HepG2 (cell line): Measurements from ENCODE around the gene CD300A. TPM values are rescaled to one million over a fixed set of nuclear protein-coding genes. Genes with fewer than 3 reads are reported as not detected.
A peak's percentile ranks its signal among the peaks of the same experiment; 100 is the strongest.

Experiments used
- BRD4 ChIP-seq: sonication (generic); formaldehyde crosslinking; IDR thresholded peaks from 2 replicates; pipeline ENCODE4 v1.4.0; 2020; ENCODE audit warnings: missing genetic modification reagents
- FOXA1 ChIP-seq, 2 experiments: fragments of 450-650 bp in 1 of 2; sonication (generic) in 1 of 2; formaldehyde crosslinking in 1 of 2; IDR thresholded peaks; 2 replicates each; pipeline versions ENCODE4 v1.4.0 to v1.6.1; 2016 to 2020; ENCODE audit warnings: missing genetic modification reagents in 1 of 2
- GZF1 ChIP-seq: sonication (generic); formaldehyde crosslinking; IDR thresholded peaks from 2 replicates; pipeline ENCODE4 v1.5.1; 2020; ENCODE audit warnings: mild to moderate bottlenecking, missing genetic modification reagents
- HNF4A ChIP-seq: sonication (generic); formaldehyde crosslinking; IDR thresholded peaks from 2 replicates; pipeline ENCODE4 v1.4.0; 2020; ENCODE audit warnings: missing genetic modification reagents
- HOXA3 ChIP-seq: sonication (generic); formaldehyde crosslinking; IDR thresholded peaks from 2 replicates; pipeline ENCODE4 v1.5.0; 2020; ENCODE audit warnings: missing genetic modification reagents
- KDM6A ChIP-seq: IDR thresholded peaks from 2 replicates; pipeline ENCODE4 v1.6.1; 2016; ENCODE audit warnings: low read depth
- SKI ChIP-seq: fragments of 450-650 bp; IDR thresholded peaks from one replicate; pipeline ENCODE4 v1.6.1; 2018; ENCODE audit warnings: mild to moderate bottlenecking; ENCODE audit not compliant: partially characterized antibody
- SNRNP70 ChIP-seq: fragments of 200-400 bp; formaldehyde crosslinking; IDR thresholded peaks from 2 replicates; pipeline ENCODE4 v1.6.1; 2017; ENCODE audit warnings: mild to moderate bottlenecking, low read depth, low read length, moderate library complexity
- SRSF9 ChIP-seq: fragments of 200-400 bp; formaldehyde crosslinking; IDR thresholded peaks from 2 replicates; pipeline ENCODE4 v1.6.1; 2018; ENCODE audit warnings: borderline replicate concordance, mild to moderate bottlenecking, low read depth, low read length; ENCODE audit not compliant: insufficient read depth, poor library complexity, severe bottlenecking
- TEAD3 ChIP-seq: optimal IDR thresholded peaks from 2 replicates; pipeline ENCODE3; 2016; ENCODE audit warnings: borderline replicate concordance
- TFDP2 ChIP-seq: sonication (generic); formaldehyde crosslinking; IDR thresholded peaks from 2 replicates; pipeline ENCODE4 v1.4.0; 2020; ENCODE audit warnings: missing genetic modification reagents
- TMF1 ChIP-seq: sonication (generic); formaldehyde crosslinking; IDR thresholded peaks from 2 replicates; pipeline ENCODE4 v1.8.1; 2022; ENCODE audit warnings: low read depth, missing genetic modification reagents
- TRIM24 ChIP-seq: sonication (generic); formaldehyde crosslinking; IDR thresholded peaks from 2 replicates; pipeline ENCODE4 v1.8.0; 2022; ENCODE audit warnings: mild to moderate bottlenecking, missing genetic modification reagents
- ZBTB21 ChIP-seq: sonication (generic); formaldehyde crosslinking; IDR thresholded peaks from 2 replicates; pipeline ENCODE4 v1.4.0; 2020; ENCODE audit warnings: missing genetic modification reagents
- ZKSCAN8 ChIP-seq: IDR thresholded peaks from 2 replicates; pipeline ENCODE4 v1.6.1; 2016; ENCODE audit warnings: borderline replicate concordance, missing genetic modification reagents, missing compliant biosample characterization
- ZMYM3 ChIP-seq: sonication (generic); formaldehyde crosslinking; IDR thresholded peaks from 2 replicates; pipeline ENCODE4 v1.5.1; 2020; ENCODE audit warnings: mild to moderate bottlenecking, missing genetic modification reagents
- ZNF274 ChIP-seq: sonication (generic); formaldehyde crosslinking; IDR thresholded peaks from 2 replicates; pipeline ENCODE4 v1.5.1; 2020; ENCODE audit warnings: mild to moderate bottlenecking, missing genetic modification reagents
- ZNF276 ChIP-seq: sonication (generic); formaldehyde crosslinking; IDR thresholded peaks from 2 replicates; pipeline ENCODE4 v1.4.0; 2020; ENCODE audit warnings: mild to moderate bottlenecking, low read depth, missing genetic modification reagents
- ZNF331 ChIP-seq: sonication (generic); formaldehyde crosslinking; IDR thresholded peaks from 2 replicates; pipeline ENCODE4 v1.4.0; 2020; ENCODE audit warnings: missing genetic modification reagents
- ZNF589 ChIP-seq: sonication (generic); formaldehyde crosslinking; conservative IDR thresholded peaks from 2 replicates; pipeline ENCODE4 v1.8.0; 2022; ENCODE audit warnings: mild to moderate bottlenecking, moderate library complexity, missing genetic modification reagents
- ZNF615 ChIP-seq: sonication (generic); formaldehyde crosslinking; IDR thresholded peaks from 2 replicates; pipeline ENCODE4 v1.5.0; 2020; ENCODE audit warnings: mild to moderate bottlenecking, missing genetic modification reagents, borderline replicate concordance
- polyA plus RNA-seq, 8 experiments: library from polyadenylated mRNA; depleted of rRNA in 3 of 8; stranded (reverse) in 7 of 8; unstranded in 1 of 8; fragments of >200 nt; fragmentation: Illumina TruSeq in 4 of 8; extraction: Trizol in 4 of 8; gene quantifications; 2 replicates each; pipeline versions ENCODE4 v1.2.1 to v1.2.3, GENCODE V29; 2011 to 2016; ENCODE audit warnings: low read depth in 4 of 8, missing spikeins in 1 of 8, mixed read lengths in 1 of 8; ENCODE audit not compliant: insufficient read depth in 1 of 8
- total RNA-seq, 5 experiments: library from RNA; depleted of rRNA; stranded (reverse); fragments of >200 nt; fragmentation: Illumina TruSeq; extraction: Trizol; gene quantifications; 2 replicates each; pipeline ENCODE4 v1.2.3, GENCODE V29; 2016; ENCODE audit warnings: low read depth in 1 of 5
- TF ChIP-seq, protein P1 (sequence below): sonication (generic); formaldehyde crosslinking; IDR thresholded peaks from 2 replicates; pipeline ENCODE4 v1.4.0; 2020; ENCODE audit warnings: mild to moderate bottlenecking, missing genetic modification reagents
- TF ChIP-seq, protein P2 (sequence below): sonication (generic); formaldehyde crosslinking; IDR thresholded peaks from 2 replicates; pipeline ENCODE4 v1.5.1; 2020; ENCODE audit warnings: missing genetic modification reagents, mild to moderate bottlenecking, borderline replicate concordance

Gene CD300A
- total and polyA plus RNA-seq, 2 of the 13 experiments (the other 11 are each of a cell fraction or from before 2014, with no cell fraction given), result not detected

DNA sequence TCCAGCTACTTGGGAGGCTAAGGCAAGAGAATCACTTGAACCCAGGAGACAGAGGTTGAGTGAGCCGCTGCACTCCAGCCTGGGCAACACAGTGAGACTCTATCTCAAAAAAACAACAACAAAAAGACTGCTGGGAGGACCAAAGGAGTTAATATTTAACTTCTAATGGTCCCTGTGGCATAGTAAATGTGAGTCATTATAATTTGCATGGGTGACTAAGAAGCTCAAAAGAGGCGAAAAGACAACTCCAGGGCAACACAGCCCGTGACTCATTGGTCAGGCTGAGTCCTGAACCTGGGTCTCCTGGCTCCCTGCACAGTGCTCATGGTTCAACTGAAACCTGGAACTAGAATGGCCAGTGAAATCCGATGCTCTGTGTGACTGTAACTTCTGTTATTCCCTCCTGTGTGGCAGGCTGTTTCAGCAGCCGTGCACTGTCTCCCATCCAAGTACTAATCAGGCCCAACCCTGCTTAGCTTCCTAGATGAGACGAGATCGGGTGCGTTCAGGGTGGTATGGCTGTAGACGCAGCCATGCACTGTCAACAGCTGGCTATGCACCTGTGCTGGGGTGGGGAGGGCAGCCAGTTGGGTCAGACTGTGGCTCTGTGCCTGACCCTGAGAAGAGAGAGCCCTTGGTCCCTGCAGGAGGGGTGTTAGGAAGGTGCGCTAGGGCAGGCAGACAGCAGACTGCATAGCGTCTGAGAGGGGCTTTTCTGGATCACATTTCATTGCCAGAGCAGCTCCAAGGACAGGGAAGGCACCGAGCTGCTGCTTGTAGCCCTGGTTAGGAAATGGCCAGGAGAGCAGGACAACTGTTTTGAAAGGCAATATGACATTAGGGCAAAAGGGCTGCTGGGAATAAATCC lies 49.0 kb upstream of the CD300A start (continued):
- TF ChIP-seq, protein P1, sequence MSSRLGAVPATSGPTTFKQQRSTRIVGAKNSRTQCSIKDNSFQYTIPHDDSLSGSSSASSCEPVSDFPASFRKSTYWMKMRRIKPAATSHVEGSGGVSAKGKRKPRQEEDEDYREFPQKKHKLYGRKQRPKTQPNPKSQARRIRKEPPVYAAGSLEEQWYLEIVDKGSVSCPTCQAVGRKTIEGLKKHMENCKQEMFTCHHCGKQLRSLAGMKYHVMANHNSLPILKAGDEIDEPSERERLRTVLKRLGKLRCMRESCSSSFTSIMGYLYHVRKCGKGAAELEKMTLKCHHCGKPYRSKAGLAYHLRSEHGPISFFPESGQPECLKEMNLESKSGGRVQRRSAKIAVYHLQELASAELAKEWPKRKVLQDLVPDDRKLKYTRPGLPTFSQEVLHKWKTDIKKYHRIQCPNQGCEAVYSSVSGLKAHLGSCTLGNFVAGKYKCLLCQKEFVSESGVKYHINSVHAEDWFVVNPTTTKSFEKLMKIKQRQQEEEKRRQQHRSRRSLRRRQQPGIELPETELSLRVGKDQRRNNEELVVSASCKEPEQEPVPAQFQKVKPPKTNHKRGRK (CRISPR knock-in tag), result 0 out of 2 replicates have a peak, but pooled peaks have one; percentile 74
- 0 out of 2 replicates have a peak, but pooled peaks have one; percentile 45 for TF ChIP-seq GZF1 (CRISPR knock-in tag)
- no peak for TF ChIP-seq BRD4 (CRISPR knock-in tag)
- peak; percentile 66; the same call in 1 of the 2 replicates for TF ChIP-seq HOXA3 (CRISPR knock-in tag)
- TF ChIP-seq, protein P2, sequence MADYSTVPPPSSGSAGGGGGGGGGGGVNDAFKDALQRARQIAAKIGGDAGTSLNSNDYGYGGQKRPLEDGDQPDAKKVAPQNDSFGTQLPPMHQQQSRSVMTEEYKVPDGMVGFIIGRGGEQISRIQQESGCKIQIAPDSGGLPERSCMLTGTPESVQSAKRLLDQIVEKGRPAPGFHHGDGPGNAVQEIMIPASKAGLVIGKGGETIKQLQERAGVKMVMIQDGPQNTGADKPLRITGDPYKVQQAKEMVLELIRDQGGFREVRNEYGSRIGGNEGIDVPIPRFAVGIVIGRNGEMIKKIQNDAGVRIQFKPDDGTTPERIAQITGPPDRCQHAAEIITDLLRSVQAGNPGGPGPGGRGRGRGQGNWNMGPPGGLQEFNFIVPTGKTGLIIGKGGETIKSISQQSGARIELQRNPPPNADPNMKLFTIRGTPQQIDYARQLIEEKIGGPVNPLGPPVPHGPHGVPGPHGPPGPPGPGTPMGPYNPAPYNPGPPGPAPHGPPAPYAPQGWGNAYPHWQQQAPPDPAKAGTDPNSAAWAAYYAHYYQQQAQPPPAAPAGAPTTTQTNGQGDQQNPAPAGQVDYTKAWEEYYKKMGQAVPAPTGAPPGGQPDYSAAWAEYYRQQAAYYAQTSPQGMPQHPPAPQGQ (CRISPR knock-in tag), result no peak
- TF ChIP-seq ZNF276 (CRISPR knock-in tag), result no peak; the same call in 1 of the 2 replicates
- TF ChIP-seq SRSF9, result no peak
- TF ChIP-seq TEAD3 (CRISPR knock-in tag), result peak; percentile 73
- peak; percentile 93 for TF ChIP-seq ZNF331 (CRISPR knock-in tag)
- TF ChIP-seq HNF4A, result peak; percentile 56
- 0 out of 2 replicates have a peak, but pooled peaks have one; percentile 74 for TF ChIP-seq ZKSCAN8 (CRISPR knock-in tag)
- TF ChIP-seq ZBTB21 (CRISPR knock-in tag), result no peak
- peak; percentile 78; the same call in 1 of the 2 replicates for TF ChIP-seq ZNF589
- TF ChIP-seq SNRNP70, result no peak
- no peak for TF ChIP-seq FOXA1 (IDR thresholded peaks at IDR 0.05)
- TF ChIP-seq FOXA1 (CRISPR knock-in tag; IDR thresholded peaks at IDR 0.05), result peak; percentile 71
- no peak for TF ChIP-seq TFDP2
- peak; percentile 99 for TF ChIP-seq ZMYM3
- no peak for TF ChIP-seq TRIM24 (CRISPR knock-in tag)
- TF ChIP-seq ZNF274 (CRISPR knock-in tag), result peak; percentile 47; the same call in 1 of the 2 replicates
- no peak for TF ChIP-seq SKI
- TF ChIP-seq KDM6A (CRISPR knock-in tag), result no peak
- no peak for TF ChIP-seq ZNF615 (CRISPR knock-in tag)
- no peak for TF ChIP-seq TMF1 (CRISPR knock-in tag)
